ENCODE data around the gene DNHD1.
A peak's percentile ranks its signal among the peaks of the same experiment; 100 is the strongest.

Gene DNHD1

GRCh38 chr11:6612213-6613041 lies 115.3 kb downstream of the DNHD1 start, which contains the start of gene TAF10:
Gene TAF10 (minus strand): TSS chr11:6612216. CDS start chr11:6612189, 27 bp downstream.
- DNase-seq (ENCODE audit: low spot score) = peak; percentile 96

DNA sequence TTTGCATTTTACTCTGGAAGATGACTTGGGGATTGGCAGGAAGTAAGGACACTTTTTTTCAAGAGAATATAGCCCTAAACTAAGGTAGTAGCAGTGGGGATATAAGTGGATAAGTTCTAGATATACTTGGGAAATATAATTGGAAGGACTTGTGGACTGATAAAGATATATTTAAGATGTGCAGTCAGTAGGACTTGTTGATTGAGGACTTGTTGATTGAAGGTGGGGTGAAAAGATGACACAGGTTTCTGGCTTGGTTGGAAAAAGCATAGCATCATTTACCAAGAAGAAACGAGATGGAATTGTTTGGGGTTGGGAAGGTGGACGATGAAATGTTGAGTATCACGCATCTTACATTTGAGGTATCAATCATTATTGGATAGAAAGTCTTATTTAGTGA lies 116.4 kb downstream of the DNHD1 start:
- DNase-seq (ENCODE audit: low spot score) = no peak

DNA sequence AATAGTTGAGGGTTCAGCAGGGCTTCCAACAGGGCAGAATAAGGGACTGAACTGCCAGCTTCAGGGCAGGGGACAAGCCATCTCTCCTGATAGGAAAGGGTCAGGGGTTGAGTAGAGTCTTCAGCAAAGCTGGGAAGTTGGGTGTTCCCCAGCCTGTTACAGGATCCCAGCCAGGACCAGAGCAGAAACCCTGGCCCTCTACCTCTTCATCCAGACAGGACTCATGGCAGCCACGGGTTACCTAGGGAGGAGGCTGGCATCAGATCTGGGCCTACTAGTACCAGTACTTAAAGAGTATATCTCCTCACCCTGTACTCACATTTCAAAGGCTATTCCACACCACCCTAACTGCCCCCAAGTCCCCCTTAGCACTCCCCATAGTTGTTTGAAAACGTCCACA lies 117.4 kb downstream of the DNHD1 start:
- DNase-seq (ENCODE audit: low spot score) = no peak

GRCh38 chr11:6615046-6615445 lies 118.0 kb downstream of the DNHD1 start:
- no peak for DNase-seq (ENCODE audit: low spot score)

- DNase-seq (ENCODE audit: low spot score) = no peak
Observed at GRCh38 chr11:6615882-6616585, 119.0 kb downstream of the DNHD1 start.

DNA sequence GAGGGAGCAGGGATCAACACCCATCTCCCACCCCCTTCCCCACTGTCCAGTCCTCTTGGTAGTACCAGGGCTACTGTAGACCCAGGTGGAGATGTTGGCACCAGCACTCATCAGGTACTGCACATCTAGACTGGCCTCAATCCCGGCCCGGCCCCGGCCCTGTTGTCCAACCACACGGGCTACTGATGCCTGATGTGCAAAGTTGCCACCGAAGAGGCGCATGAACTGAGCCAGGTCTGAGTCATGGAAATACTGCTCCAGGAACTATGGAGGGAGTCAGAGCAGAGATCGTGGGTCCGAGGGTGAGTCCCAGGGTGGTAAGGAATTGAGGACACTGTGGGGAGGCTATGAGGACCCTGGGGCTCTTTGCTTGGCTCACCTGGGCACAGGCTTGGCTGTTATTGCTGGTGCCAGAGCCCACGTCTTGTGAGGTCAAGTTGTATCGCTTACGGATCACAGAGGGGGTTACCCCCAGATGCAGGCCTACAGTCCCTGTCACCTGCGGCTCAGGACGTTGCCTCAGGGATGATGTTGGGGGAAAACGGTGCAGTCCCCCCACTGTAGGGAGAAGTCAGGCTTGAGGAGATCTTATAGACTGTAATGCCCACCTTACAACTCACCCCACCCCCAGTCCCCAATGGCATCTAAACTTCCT lies 119.6 kb downstream of the DNHD1 start:
- no peak for DNase-seq (ENCODE audit: low spot score)

- no peak for DNase-seq (ENCODE audit: low spot score)
Observed at GRCh38 chr11:6617315-6617781, 120.3 kb downstream of the DNHD1 start.

DNA sequence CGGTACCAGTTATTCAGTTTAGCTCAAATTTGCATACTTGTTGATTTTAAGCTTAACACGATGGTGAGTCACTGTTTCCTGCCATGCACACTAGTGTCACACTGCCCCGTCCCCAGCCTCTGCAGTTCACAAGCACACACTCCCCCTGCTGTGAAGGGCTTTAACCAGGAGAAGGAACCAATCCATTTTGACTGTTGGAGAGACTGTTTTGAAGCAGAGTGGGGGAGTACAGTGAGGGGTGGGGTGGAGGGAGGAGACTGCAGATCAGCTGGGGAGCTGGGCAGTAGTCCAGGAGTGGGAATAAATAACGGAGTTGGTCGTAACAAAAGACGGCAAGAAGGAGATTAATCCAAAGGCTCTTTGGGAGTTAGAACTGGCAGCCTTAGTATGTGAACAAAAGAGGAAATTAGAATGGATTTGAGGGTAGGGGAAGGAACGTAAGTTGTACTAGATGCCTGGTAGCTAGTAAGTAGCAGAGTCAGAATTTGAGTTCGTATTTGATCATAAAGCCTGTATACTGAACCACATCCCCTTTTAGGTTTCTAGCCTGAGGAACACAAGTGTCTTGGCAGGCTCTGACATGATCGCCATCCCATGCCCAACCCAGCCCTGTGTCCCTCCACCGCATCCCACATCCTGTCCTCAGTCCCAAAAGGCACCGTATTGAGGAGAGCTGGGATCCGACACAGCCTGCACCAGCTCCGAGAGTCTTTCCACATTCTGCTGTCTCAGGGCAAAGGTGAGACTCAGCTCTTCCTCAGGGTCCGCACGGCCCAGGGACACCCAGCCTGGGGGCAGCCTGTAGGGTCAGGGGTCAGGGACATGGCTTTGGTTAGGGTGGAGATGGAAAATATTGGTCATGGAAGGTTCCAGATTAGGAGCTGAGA lies 121.3 kb downstream of the DNHD1 start:
- peak; percentile 56 for DNase-seq (ENCODE audit: low spot score)

DNA sequence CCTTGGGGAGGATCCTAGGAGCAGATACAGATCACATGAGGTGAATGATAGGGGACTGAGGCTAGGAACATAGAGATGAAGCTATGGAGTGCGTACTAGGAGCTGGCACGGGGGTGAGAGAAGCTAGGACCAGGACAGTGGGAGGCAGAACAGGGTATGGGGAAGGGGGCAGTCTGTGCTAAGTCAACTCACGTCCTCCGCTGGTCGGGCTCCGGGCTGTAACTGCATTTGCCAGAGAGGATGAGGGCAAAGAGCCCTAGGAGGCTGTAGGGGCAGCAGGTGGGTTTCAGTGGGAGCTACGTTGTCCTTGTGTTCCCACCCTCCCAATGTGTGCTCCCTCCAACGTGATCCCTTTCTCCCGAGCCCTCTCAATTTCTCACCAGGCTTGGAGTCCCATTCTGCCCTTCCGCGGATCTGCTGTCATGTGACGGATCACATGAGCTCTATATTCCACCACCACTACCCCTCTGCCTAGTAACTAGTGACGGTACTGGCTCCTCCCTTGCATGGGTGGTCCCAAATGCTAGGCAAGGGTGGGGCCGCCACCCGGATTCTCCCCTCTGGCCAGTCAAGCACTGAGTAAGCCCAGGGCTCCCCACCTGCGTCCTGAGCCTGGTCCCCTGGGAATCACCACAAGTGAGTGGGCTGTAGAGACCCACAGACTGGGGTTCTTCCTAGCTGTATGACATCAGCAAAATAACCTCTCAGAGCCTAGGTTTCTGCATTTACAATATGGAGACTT lies 122.1 kb downstream of the DNHD1 start, which contains the start of gene TPP1:
TSS of gene TPP1 (minus strand) at position 419 of the 742 bp plus-strand sequence. CDS start at position 397, 22 bp downstream.
- peak; percentile 98 for DNase-seq (ENCODE audit: low spot score)

DNA sequence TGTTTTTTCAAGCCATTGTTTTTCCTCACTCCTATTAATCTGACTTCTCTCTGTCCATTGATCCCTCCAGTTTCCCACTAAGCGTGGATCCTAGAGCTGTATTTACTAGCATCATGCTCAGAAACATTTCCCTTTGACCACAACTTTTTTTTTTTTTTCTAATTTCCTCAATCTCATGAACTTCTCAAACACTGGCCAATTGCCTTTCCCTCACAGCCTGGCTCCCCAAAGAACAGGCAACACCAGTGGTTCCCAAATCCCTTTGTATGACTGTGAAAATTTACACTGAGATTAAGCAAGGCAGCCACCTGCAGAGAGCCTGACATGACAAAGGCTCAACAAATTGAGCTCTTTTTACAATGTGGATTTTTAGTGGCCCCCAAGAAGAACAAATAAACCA lies 123.6 kb downstream of the DNHD1 start:
- no peak for DNase-seq (ENCODE audit: low spot score)

Data from putamen (tissue), 1 donor.